Activated CD8-positive, alpha-beta memory T cell treated with anti-CD3 and anti-CD28 coated beads, Interleukin-2, amount 50 U/mL, for 1 hour (primary cell): ENCODE measurements around the gene ANP32B.
"Not testable (repeated sequence)": the region's sequence is repeated elsewhere in the genome, so short reads cannot be mapped to it uniquely, and the experiment has no call there.

ENCODE experiments used
- DNase-seq: peaks from one replicate; pipeline ENCODE4 v3.0.0-alpha.2; 2020; ENCODE audit errors: extremely low read depth

Gene ANP32B

DNA sequence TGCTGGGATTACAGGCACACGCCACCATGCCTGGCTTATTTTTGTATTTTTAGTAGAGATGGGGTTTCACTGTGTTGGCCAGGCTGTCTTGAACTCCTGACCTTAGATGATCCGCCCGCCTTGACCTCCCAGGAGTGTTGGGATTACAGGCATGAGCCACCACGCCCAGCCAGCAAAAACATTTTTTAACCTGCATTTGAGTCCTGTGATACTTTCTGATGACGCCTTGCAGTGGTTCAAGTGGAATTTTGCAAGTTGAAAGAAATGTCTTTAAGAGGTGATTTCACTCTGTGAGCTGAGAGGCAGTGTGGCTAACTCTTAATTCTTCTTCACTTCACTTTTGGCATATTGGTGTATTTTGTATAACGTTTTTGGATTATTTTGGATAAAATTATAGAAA, 9.1 kb downstream of the ANP32B start:
- no peak for DNase-seq

DNA sequence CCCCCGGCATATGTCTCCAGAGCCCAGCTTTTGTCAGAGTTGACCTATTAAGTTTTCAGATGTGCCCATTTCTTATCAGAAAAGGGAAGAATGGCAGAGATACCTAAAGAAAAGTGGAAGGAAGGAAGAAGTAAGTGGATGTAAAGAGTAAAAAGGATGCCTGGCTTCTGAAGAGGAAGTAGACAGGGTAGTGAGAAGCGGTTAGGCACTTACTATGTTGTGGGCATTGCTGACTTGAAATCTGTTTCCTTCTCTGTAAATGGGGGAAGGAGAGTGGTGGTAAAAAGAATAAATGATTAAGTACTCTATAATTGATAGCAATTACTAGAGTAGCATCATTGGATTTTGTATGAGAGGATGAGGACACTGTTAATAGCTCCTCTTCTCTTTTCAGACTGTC, 9.9 kb downstream of the ANP32B start:
- DNase-seq, result no peak

GRCh38 chr9:97994703-97995102, 11.6 kb downstream of the ANP32B start:
- no peak for DNase-seq

DNA sequence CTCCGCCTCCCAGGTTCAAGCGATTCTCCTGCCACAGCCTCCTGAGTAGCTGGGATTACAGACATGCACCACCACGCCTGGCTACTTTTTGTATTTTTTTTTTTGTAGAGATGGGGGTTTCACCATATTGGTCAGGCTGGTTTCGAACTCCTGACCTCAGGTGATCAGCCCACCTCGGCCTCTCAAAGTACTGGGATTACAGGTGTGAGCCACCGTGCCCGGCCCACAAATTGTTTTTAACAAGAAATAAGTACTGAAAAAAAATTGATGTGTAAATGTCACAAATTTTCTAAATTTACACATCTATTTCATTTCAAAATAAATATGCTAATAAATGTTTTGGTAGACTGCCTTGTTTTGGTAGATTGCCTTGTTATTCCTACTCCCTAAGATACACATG, 13.5 kb downstream of the ANP32B start:
- not testable (repeated sequence) for DNase-seq

- no peak for DNase-seq
Observed at GRCh38 chr9:97997330-97998276, 14.5 kb downstream of the ANP32B start.

DNA sequence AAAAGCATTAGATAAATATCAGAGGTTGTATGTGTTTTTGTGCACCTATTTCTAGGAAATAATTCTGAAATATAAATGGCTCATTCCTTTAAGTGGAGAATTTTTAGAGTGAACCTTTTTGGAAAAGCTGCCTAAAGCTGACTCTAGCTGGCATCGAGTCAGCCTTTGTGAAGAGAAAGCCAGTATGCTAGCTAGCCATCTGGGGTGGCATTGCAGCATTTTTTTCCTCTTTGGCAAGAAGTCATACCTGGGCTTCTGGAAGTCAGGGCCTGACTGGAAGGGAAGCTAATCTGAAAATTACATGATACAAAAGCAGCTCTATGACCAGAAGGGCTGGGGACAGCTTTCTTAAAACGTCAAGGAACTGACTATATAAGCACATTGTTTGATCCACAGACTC, 19.7 kb downstream of the ANP32B start:
- DNase-seq, result no peak

DNA sequence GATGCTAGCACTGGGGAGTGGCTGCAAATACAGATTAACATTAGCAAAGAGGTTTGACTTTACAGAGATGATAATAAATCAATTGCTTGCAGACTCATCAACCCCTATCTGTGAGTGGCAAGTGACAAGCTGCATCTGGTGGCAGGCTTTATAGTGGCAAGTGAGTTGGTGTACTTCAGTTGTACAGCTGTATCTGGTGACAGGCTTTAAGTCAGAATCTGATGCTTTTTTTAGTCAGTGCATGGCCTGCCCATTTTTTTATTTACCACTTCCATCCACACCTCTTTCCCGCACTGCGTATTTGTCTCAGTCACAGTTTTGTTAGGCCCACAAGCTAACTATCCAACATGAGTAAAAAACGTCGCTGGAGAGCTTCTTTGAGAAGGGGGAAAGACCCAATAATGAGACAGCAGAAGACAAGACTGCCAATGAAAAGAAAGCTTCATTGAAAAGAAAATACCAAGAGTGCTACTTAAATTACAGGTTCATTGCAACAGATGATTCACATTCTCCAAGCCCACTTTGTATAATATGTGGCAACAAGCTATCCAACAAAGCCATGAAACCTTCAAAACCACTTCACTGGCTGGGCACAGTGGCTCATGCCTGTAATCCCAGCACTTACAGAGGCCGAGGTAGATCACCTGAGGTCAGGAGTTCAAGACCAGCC, 23.1 kb downstream of the ANP32B start:
- DNase-seq, result no peak

- DNase-seq, result no peak
Observed at GRCh38 chr9:98007251-98007928, 24.2 kb downstream of the ANP32B start.

DNA sequence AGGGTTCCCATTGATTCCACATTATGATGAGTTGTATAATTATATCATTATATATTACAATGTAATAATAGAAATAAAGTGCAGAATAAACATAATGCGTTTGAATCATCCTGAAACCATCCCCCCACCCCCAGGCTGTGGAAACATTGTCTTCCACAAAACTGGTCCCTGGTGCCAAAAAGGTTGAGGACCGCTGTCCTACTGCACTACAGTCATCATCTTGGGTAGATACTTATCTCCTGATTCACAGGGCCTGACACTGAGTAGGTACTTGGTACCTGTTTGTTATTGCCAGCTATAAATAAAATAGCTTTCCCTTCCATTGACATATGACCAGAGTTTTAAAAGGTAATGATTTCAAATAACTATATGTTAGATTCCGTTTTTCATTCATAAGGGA, 25.6 kb downstream of the ANP32B start:
- no peak for DNase-seq

GRCh38 chr9:98009437-98009836, 26.3 kb downstream of the ANP32B start:
- no peak for DNase-seq

DNA sequence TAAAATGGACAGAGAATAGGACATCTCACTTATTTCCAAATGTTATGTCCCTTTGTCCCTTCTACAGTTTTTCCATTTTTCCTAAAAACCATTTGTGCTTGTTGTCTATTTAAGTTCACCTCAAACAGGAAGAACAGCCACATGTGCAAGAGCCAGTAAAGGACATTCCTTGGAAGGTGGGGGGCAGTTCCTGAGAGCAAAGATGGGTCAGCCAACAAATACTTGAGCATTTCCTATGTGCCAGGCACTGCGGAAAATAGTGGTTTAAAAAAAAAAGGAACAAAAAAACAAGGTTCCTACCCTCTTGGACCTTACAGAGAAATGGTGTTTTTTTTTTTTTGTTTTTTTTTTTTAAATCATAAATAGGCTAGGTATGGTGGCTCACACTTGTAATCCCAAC, 26.8 kb downstream of the ANP32B start:
- no peak for DNase-seq

- no peak for DNase-seq
Observed at GRCh38 chr9:98010445-98010844, 27.3 kb downstream of the ANP32B start.

DNA sequence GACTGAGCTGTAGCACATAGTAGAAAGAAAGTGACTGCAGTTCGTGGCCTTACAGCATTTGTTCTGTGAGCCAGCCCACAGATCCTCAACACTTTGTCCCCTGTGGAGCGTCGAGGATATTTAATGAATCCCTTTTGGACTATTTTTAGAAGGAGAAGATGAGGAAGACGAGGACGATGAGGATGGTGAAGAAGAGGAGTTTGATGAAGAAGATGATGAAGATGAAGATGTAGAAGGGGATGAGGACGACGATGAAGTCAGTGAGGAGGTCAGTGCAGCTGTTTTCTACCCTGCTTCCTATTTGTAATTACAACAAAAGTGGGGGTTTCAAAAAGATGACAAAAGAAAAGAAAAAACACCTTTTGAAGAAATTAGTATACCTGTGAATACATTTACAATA, 28.0 kb downstream of the ANP32B start:
- DNase-seq, result no peak

- DNase-seq, result no peak
Observed at GRCh38 chr9:98016137-98016680, 33.1 kb downstream of the ANP32B start.

DNA sequence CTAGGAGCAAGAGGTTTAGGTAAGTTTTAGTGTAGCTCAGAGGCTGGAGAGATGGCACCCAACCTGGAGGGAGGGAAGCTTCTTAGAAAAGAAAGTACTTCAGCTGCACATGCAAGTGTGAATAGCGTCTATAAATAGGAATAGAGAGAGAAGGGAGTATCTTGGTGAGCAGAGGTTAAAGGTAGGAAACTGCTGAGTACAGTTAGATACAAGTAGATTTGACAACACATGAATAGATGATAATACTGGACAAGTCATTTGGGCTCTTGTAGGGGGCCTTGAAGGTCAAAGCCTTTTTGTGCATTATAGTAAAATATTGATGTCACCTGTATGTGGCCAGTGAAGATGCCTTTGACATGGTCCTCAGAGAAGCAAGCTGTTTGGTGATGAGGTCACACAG, 34.2 kb downstream of the ANP32B start:
- no peak for DNase-seq

DNA sequence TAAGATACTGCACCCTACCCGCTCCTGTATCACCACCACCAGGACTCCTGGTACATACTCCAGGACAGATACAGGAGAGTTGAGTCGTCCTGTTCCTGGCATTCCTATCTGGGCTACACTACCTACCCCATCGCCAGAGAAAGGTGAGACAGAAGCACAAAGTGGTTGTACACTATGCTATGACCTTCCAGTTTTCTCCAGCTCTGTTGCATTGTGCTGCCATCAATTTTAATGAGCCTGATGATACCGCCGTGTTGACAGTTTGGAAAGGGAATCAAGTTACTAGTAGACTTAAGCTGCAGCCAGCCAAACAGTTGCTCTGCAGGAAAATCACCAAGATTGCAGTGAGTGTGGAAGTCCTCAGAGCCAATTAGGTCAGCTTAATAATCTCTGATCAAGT, 35.2 kb downstream of the ANP32B start:
- DNase-seq, result no peak

GRCh38 chr9:98019098-98019497, 36.0 kb downstream of the ANP32B start:
- DNase-seq, result no peak

- not testable (repeated sequence) for DNase-seq
Observed at GRCh38 chr9:98019869-98020268, 36.7 kb downstream of the ANP32B start.

- no peak for DNase-seq
Observed at GRCh38 chr9:98020476-98021145, 37.5 kb downstream of the ANP32B start.

DNA sequence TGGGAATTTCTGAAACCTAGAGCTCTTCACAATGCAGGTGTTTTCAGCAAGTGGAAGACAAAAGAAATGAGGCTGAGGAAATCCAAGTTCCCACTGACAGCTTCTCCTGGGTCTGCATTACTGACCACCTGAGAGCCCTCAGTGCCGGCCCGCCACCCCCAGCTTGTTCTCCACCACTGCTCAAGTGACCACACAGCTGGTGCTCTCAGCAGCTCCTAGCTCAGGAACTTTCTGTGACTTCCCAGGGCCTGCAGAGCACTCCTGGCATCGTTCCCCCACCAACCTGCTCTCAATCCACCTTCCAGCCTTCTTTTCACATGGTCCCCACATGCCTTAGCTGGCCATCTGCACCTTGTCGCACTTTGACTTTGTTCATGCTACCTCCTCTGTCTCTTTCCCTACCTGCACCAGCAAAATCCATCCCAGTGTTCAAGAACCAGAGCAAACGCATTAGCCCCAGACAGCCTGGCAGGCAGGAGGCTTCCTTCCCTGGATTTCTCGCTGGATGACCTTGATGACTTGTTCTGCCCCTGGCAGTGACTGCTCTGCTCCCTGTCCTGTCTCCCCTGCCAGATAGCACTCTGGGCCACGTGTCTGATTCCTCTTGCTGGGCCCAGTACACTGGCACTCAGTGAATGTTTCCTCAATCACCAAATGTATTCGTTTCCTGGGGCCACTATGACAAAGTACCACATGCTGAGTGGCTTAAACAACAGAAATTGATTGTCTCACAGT, 38.3 kb downstream of the ANP32B start:
- no peak for DNase-seq

DNA sequence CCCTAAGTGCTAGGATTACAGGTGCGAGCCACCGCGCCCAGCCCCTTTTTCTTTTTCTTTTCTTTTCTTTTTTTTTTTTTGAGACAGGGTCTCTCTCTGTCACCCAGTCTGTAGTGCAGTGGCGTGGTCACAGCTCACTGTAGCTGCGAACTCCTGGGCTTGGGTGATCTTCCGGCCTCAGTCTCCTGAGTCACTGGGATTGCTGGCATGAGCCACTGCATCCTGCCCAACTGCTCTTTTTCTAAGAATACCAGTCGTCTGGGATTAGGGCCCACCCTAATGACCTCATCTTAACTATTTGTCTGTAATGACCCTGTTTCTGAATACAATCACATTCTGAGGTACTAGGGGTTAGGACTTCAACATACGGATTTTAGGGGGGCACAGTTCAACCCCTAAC, 39.3 kb downstream of the ANP32B start:
- no peak for DNase-seq
